Measurements from ENCODE around the gene NAV2.

GRCh38 chr11:20035375-20035700, 322.7 kb downstream of the NAV2 start:
- TF ChIP-seq CTCF (IDR thresholded peaks at IDR 0.05) (no peak), POLR2A (IDR thresholded peaks at IDR 0.05) (no peak)

Measured in testis (tissue), 2 donors.